GM12878 (cell line): ENCODE data around the gene MAN2A2. TPM values are rescaled to one million over a fixed set of nuclear protein-coding genes. Genes with fewer than 3 reads are reported as not detected.

Experiments
- ATAC-seq: fragments of 200-7000 bp; cut with Tn5 transposase; 3 replicates; pipeline ENCODE4 v1.9.1; 2020; ENCODE audit warnings: mild to moderate bottlenecking, moderate library complexity
- BruUV-seq: library from RNA; stranded (reverse); fragments of 400-500 nt; replicated peaks from 2 replicates; lab custom pipeline; 2021; lab: Mats Ljungman, UMichigan
- CTCF ChIA-PET: fragments of 300-600 bp; sonication (Branson Sonifier 250); formaldehyde crosslinking; extraction: SDS; loops from one replicate; lab custom pipeline; 2021; ENCODE audit warnings: inconsistent platforms; lab: Yijun Ruan, JAX
- POLR2A ChIA-PET: fragments of 350-600 bp; formaldehyde crosslinking; extraction: SDS; loops from one replicate; lab custom pipeline; 2021; ENCODE audit warnings: inconsistent platforms; lab: Charles Lee
- RAD21 ChIA-PET: fragments of 300-600 bp; sonication (Branson Sonifier 250); formaldehyde crosslinking; loops from one replicate; lab custom pipeline; 2023; ENCODE audit warnings: antibody characterized with exemption; ENCODE audit not compliant: unreplicated experiment; lab: Charles Lee
- SMC1A ChIA-PET: fragments of 300-600 bp; sonication (Branson Sonifier 250); formaldehyde crosslinking; loops from one replicate; lab custom pipeline; 2023; ENCODE audit not compliant: unreplicated experiment, uncharacterized antibody; lab: Charles Lee
- DNase-seq: peaks from one replicate; pipeline ENCODE4 v3.0.0-alpha.2; 2011; ENCODE audit warnings: low read depth, low spot score
- FAIRE-seq: peaks from 3 replicates; lab custom pipeline; 2011; peaks lifted over from hg19 to GRCh38; lab: Jason Lieb, UNC
- H2AFZ ChIP-seq: 2 replicates; pipeline ENCODE4 v1.6.0; 2011; ENCODE audit warnings: low read depth, low read length, control low read depth; ENCODE audit not compliant: control insufficient read depth
- H3K27ac ChIP-seq: 2 replicates; pipeline ENCODE4 v1.5.1; 2011; ENCODE audit warnings: control low read depth; ENCODE audit not compliant: control insufficient read depth, insufficient read depth
- H3K27me3 ChIP-seq, 2 experiments: replicated peaks in 1 of 2; 2 replicates each; pipeline versions ENCODE4 v1.6.0 to v1.6.1; 2011; ENCODE audit warnings: low read length in 1 of 2; ENCODE audit not compliant: control insufficient read depth in 2 of 2, insufficient read depth in 2 of 2
- H3K36me3 ChIP-seq, 2 experiments: 2 replicates each; pipeline ENCODE4 v1.5.1; 2011; ENCODE audit warnings: low read length in 1 of 2; ENCODE audit not compliant: control insufficient read depth in 2 of 2, insufficient read depth in 2 of 2
- H3K4me1 ChIP-seq: 2 replicates; pipeline ENCODE4 v1.6.1; 2011; ENCODE audit warnings: mild to moderate bottlenecking, low read length, moderate library complexity, mixed read lengths; ENCODE audit not compliant: control insufficient read depth, insufficient read depth
- H3K4me2 ChIP-seq: 2 replicates; pipeline ENCODE4 v1.6.0; 2011; ENCODE audit warnings: control low read depth; ENCODE audit not compliant: control insufficient read depth, insufficient read depth
- H3K4me3 ChIP-seq: fragments of 200-600 bp; sonication (generic); 2 replicates; pipeline ENCODE4 v1.5.1; 2016
- H3K79me2 ChIP-seq: 2 replicates; pipeline ENCODE4 v1.6.0; 2011; ENCODE audit warnings: low read length; ENCODE audit not compliant: control insufficient read depth, insufficient read depth
- H3K9ac ChIP-seq: 2 replicates; pipeline ENCODE4 v1.8.0; 2011; ENCODE audit warnings: low read length, control low read depth, mixed read lengths; ENCODE audit not compliant: control insufficient read depth, insufficient read depth
- H3K9me3 ChIP-seq: replicated peaks from 3 replicates; pipeline ENCODE4 v1.5.1; 2011; ENCODE audit warnings: mild to moderate bottlenecking, low read length; ENCODE audit not compliant: control insufficient read depth, insufficient read depth
- H4K20me1 ChIP-seq: 2 replicates; pipeline ENCODE4 v1.6.0; 2011; ENCODE audit not compliant: control insufficient read depth, insufficient read depth
- BACH1 ChIP-seq: fragments of 450-650 bp; IDR thresholded peaks from 2 replicates; pipeline ENCODE4 v1.6.1; 2017; ENCODE audit warnings: mild to moderate bottlenecking, borderline replicate concordance
- CBFB ChIP-seq: IDR thresholded peaks from 2 replicates; pipeline ENCODE4 v1.6.1; 2016; ENCODE audit warnings: antibody characterized with exemption, low read depth
- E4F1 ChIP-seq: fragments of 450-650 bp; IDR thresholded peaks from 2 replicates; pipeline ENCODE4 v1.6.1; 2018; ENCODE audit warnings: borderline replicate concordance, mild to moderate bottlenecking; ENCODE audit not compliant: partially characterized antibody
- EGR1 ChIP-seq, 2 experiments: IDR thresholded peaks; 1 replicate in 1 of 2; 2 replicates in 1 of 2; pipeline ENCODE4 v1.6.1; 2011 to 2012; ENCODE audit warnings: low read depth in 2 of 2, low read length in 2 of 2, borderline replicate concordance in 1 of 2, mild to moderate bottlenecking in 1 of 2, moderate library complexity in 1 of 2
- NBN ChIP-seq: fragments of 450-650 bp; IDR thresholded peaks from 2 replicates; pipeline ENCODE4 v1.6.1; 2016
- NFIC ChIP-seq: IDR thresholded peaks from 2 replicates; pipeline ENCODE4 v1.6.1; 2012; ENCODE audit warnings: low read depth, mild to moderate bottlenecking, inconsistent platforms, low read length, moderate library complexity
- RBBP5 ChIP-seq: fragments of 200-600 bp; sonication (generic); conservative IDR thresholded peaks from 2 replicates; pipeline ENCODE4 v1.6.1; 2016
- RUNX3 ChIP-seq: IDR thresholded peaks from 2 replicates; pipeline ENCODE4 v1.6.1; 2012; ENCODE audit warnings: low read length, inconsistent platforms
- SIN3A ChIP-seq: IDR thresholded peaks from 2 replicates; pipeline ENCODE4 v1.6.1; 2012; ENCODE audit warnings: low read depth, low read length, improper control_type of control experiment
- SMC3 ChIP-seq: IDR thresholded peaks from 2 replicates; pipeline ENCODE4 v1.6.1; 2011; ENCODE audit warnings: low read length, improper control_type of control experiment, borderline replicate concordance
- TCF12 ChIP-seq: IDR thresholded peaks from 2 replicates; pipeline ENCODE4 v1.6.1; 2011; ENCODE audit warnings: low read depth, mild to moderate bottlenecking, low read length
- ZNF622 ChIP-seq: fragments of 450-650 bp; IDR thresholded peaks from 2 replicates; pipeline ENCODE4 v1.6.1; 2017; ENCODE audit warnings: mild to moderate bottlenecking, inconsistent platforms
- ZSCAN29 ChIP-seq: fragments of 450-650 bp; IDR thresholded peaks from 2 replicates; pipeline ENCODE4 v1.6.1; 2017; ENCODE audit warnings: mild to moderate bottlenecking, moderate library complexity
- WGBS: methylation state at CpG from one replicate; pipeline ENCODE4 v1.1.6; 2016; ENCODE audit warnings: low lambda C conversion rate; ENCODE audit not compliant: insufficient replicate concordance, insufficient coverage; ENCODE audit errors: missing lambda C conversion rate; 5-methylcytosine and 5-hydroxymethylcytosine counted together
- in situ Hi-C: fragments of 300-500 bp; cut with MboI; formaldehyde crosslinking; loops from 9 replicates; pipeline ENCODE4 v1.14.3; 2018; ENCODE audit warnings: mixed read lengths
- intact Hi-C: fragments of 100-400 bp; cut with micrococcal nuclease; formaldehyde crosslinking; loops from one replicate; pipeline ENCODE4 v1.14.2; 2022; ENCODE audit not compliant: unreplicated experiment
- polyA plus RNA-seq, 11 experiments: library from polyadenylated mRNA; depleted of rRNA in 4 of 11; unstranded in 6 of 11; stranded (reverse) in 5 of 11; fragments of >200 nt; fragmentation: Nextera tagmentation in 4 of 11; fragmentation: Illumina TruSeq in 1 of 11; extraction: Ambion mirVana in 4 of 11; extraction: Trizol in 1 of 11; gene quantifications; 1 replicate in 1 of 11; 2 replicates in 10 of 11; pipeline versions ENCODE4 v1.2.1 to v1.2.3, GENCODE V29; 2011 to 2016; ENCODE audit warnings: inconsistent platforms in 2 of 11, missing spikeins in 2 of 11, low read depth in 1 of 11
- total RNA-seq, 4 experiments: library from RNA; depleted of rRNA in 3 of 4; stranded (reverse); fragments of >200 nt in 3 of 4; fragmentation: Illumina TruSeq in 1 of 4; extraction: Trizol in 1 of 4; gene quantifications; 2 replicates each; pipeline versions ENCODE4 v1.2.1 to v1.2.3, GENCODE V29; 2013 to 2021
- TF ChIP-seq, protein P1 (sequence below): fragments of 450-650 bp; IDR thresholded peaks from 2 replicates; pipeline ENCODE4 v1.6.1; 2014; ENCODE audit warnings: mild to moderate bottlenecking

Gene MAN2A2
- total and polyA plus RNA-seq, 10 of the 15 experiments (the other 5 are each of a cell fraction or from before 2014, with no cell fraction given): 4.2 to 79.4 (median 23.2) TPM

DNA sequence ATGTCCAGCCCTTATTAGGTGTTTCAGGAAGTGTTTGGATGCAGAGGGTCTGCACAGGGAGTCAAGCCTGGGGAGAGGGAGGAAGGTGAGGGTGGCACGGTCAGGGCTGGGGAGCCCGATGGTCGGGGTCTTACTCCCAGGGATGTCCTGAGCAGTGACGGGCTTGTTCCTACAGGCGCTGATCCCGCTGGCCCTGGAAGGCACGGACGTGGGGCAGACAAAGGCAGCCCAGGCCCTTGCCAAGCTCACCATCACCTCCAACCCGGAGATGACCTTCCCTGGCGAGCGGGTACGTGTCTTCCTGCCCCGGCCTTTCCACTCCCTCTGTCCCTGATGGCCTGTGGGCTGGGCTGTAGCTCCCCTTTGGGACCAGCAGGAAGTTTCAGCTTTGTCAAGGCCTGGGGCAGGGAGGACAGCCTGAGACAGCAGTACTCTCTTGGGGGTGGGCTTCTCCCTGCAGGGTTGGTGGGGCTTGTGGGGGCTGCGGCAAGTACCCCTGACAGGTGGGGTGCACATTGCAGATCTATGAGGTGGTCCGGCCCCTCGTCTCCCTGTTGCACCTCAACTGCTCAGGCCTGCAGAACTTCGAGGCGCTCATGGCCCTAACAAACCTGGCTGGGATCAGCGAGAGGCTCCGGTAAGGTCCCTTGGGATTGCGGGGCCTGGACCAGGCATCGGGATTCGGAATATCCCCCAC lies 47.0 kb downstream of the MAN2A2 start:
- BruUV-seq: no TSS peak
- WGBS: 96% methylated on average over 17 of the region's 23 CpGs
- Histone ChIP-seq H3K4me1 (no peaks in the 10 kb centered on the region), H3K27ac (no peak overlapping the region), H3K9ac (no peak overlapping the region), H4K20me1 (no peaks in the 10 kb centered on the region), H3K9me3 (no peaks in the 10 kb centered on the region), H2AFZ (no peak overlapping the region), H3K36me3 (peaks cover 24 to 29% of the 10 kb centered on the region in 2 experiments), H3K4me3 (no peak overlapping the region), H3K79me2 (peaks cover under 1% of the 10 kb centered on the region; the same call in 1 of the 2 replicates), H3K4me2 (no peak overlapping the region), H3K27me3 (no peaks in the 10 kb centered on the region)
- ChIA-PET POLR2A (interaction anchor here (1.4 kb wide), 1 partner anchor 16 kb away, joined by 3 read pairs; no protein-coding TSS in a partner anchor), SMC1A (interaction anchor here (0.6 kb wide), 1 partner anchor 76 kb away, joined by 3 read pairs; no protein-coding TSS in a partner anchor), RAD21 (no interaction called here), CTCF (no interaction called here)
- DNase-seq (no peak), ATAC-seq (no peak), FAIRE-seq (no peak)
- in situ Hi-C loops (loop anchor here (25.0 kb wide), 1 partner anchor 1363 kb away; the partner anchor contains the start of gene TICRR), intact Hi-C loops (no loop called here)
- no peak for TF ChIP-seq SIN3A
- no peak for TF ChIP-seq RUNX3
- no peak for TF ChIP-seq EGR1 (IDR thresholded peaks at IDR 0.05; ENCODE audit: borderline replicate concordance in 1 of 2, low read depth in 2 of 2, low read length in 2 of 2)
- no peak for TF ChIP-seq ZNF622
- TF ChIP-seq NFIC: no peak
- no peak for TF ChIP-seq CBFB
- no peak for TF ChIP-seq ZSCAN29
- no peak for TF ChIP-seq NBN
- no peak for TF ChIP-seq TCF12
- TF ChIP-seq, protein P1, sequence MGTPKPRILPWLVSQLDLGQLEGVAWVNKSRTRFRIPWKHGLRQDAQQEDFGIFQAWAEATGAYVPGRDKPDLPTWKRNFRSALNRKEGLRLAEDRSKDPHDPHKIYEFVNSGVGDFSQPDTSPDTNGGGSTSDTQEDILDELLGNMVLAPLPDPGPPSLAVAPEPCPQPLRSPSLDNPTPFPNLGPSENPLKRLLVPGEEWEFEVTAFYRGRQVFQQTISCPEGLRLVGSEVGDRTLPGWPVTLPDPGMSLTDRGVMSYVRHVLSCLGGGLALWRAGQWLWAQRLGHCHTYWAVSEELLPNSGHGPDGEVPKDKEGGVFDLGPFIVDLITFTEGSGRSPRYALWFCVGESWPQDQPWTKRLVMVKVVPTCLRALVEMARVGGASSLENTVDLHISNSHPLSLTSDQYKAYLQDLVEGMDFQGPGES: no peak
- no peak for TF ChIP-seq RBBP5
- no peak for TF ChIP-seq E4F1
- no peak for TF ChIP-seq SMC3
- TF ChIP-seq BACH1: no peak
